ENCODE data around the gene KRT31. TPM values are rescaled to one million over a fixed set of nuclear protein-coding genes. Genes with fewer than 3 reads are reported as not detected.
"Not testable (repeated sequence)": the region's sequence is repeated elsewhere in the genome, so short reads cannot be mapped to it uniquely, and the experiment has no call there.

KRT31 gene
- total RNA-seq, 4 donors from 2014 or later = not detected

DNA sequence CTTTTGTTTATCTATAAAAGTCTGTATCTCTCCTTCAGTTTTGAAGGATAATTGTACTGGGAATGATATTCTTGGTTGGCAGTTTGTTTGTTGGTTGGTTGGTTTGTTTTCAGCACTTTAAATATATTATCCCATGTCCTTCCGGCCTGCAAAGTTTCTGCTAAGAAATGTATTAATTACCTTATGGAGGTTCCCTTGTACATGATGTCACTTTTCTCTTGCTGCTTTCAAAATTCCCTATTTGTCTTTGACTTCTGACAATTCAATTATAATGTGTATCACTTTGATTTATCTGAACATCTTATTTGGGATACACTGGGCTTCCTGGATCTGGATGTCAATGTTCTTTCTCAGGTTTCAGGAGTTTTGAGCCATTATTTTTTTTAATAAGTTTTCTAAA, 11.2 kb downstream of the KRT31 start:
- TF ChIP-seq, protein P1, sequence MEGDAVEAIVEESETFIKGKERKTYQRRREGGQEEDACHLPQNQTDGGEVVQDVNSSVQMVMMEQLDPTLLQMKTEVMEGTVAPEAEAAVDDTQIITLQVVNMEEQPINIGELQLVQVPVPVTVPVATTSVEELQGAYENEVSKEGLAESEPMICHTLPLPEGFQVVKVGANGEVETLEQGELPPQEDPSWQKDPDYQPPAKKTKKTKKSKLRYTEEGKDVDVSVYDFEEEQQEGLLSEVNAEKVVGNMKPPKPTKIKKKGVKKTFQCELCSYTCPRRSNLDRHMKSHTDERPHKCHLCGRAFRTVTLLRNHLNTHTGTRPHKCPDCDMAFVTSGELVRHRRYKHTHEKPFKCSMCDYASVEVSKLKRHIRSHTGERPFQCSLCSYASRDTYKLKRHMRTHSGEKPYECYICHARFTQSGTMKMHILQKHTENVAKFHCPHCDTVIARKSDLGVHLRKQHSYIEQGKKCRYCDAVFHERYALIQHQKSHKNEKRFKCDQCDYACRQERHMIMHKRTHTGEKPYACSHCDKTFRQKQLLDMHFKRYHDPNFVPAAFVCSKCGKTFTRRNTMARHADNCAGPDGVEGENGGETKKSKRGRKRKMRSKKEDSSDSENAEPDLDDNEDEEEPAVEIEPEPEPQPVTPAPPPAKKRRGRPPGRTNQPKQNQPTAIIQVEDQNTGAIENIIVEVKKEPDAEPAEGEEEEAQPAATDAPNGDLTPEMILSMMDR (IDR thresholded peaks at IDR 0.05; ENCODE audit: low read depth) = no peak

DNA sequence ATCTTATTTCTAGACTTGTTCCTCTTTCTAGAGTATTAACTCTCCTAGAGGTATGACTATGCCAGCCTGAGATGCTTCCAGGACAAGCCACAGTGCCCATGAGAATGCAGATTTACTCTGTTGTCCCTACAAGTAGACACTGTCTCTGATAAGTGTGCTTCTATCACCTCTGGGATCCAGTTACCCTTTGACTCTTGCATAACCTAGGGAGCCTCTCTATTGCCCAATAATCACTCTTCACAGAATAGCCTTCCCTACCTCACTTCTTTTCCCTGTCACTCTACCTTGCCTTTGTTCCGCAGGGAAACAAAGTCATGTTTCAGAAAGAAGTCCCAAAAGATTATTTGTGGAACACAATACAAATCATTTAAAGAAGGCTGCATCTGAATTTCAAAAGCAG, 13.7 kb downstream of the KRT31 start:
- TF ChIP-seq, protein P1 (IDR thresholded peaks at IDR 0.05; ENCODE audit: low read depth) = no peak

DNA sequence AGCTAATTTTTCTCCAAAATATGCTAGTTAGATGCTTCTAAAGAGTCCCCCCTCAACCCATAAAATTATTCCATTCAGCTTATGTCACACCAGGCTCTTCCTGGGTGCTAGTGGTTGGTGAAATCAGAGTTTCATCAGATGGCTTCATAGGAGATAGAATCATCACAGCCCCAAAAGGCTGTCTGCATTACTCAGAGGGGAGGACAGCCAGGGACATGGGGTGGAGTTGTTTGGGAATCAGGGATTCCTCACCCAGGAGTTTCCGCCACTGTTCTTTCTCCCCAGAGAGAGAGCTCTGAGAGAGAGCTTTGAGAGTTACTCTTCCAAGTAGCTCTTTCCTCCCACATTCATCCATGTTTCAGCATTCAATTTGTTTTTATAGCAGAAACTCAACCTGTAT, 15.0 kb downstream of the KRT31 start:
- TF ChIP-seq, protein P1 (IDR thresholded peaks at IDR 0.05; ENCODE audit: low read depth) = no peak

DNA sequence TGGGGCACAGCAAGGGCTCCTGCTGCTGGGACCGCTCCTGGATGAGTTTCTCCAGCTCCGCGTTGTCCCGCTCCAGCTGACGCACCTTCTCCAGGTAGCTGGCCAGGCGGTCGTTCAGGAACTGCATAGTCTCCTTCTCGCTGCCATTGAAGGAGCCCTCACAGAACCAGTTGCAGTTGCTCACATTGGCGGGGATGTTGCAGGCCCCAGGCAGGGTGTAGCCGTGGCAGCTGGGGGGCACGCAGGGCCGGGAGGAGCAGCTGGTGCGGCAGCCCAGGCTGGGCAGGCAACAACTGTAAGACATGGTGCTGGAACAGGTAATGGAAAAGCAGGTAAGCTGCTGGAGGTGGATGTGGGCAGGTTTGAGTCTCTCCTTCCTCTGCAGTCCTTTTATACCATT, 15.5 kb downstream of the KRT31 start, which contains the start of gene KRT34:
Gene KRT34, minus strand, starts transcription at position 364 of the 400 bp plus-strand sequence. Its CDS starts 60 bp downstream, at position 304.
- TF ChIP-seq, protein P1 (IDR thresholded peaks at IDR 0.05; ENCODE audit: low read depth) = not testable (repeated sequence)

DNA sequence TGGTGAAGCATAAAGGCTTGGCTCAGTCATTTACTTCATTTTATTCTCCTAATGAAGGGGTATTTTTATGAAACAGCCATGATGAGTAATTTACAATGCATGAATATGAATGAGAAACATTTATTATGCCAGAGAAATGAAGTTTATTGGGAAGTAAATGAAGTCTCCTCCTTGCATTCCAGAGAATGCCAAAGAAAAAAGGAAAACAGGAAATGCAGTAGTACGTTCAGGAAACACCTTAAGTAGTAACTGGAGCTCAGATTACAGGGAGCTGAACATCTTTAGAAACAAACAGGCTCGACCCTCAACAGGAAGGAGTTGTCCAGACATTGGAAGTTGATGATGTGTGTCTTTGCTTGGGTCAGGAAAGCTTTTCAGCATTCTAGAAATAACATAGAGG, 19.9 kb downstream of the KRT31 start:
- TF ChIP-seq, protein P1 (IDR thresholded peaks at IDR 0.05; ENCODE audit: low read depth) = no peak

DNA sequence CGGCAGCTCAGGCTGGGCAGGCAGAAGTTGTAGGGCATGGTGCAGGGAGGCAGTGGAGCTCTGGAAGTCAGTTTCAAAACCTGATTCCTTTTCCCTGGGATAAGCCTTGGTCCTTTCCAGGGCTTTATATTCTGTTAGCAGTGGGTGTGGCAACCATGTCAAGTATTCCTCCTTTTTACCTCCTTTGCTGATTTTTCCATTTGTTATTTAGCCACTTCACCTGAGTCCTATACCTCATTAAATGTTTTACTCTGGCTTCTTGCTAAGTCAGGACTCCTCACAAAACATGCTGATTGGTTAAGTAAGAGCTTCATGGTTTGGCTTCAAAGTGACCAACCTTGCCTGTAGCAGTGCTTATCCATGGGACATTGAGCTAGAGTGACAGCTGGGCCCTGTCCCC, 27.7 kb downstream of the KRT31 start, which contains the start of gene KRT33B:
Gene KRT33B, minus strand, starts transcription at position 101 of the 400 bp plus-strand sequence. Its CDS starts 63 bp downstream, at position 38.
- TF ChIP-seq, protein P1 (IDR thresholded peaks at IDR 0.05; ENCODE audit: low read depth) = no peak

DNA sequence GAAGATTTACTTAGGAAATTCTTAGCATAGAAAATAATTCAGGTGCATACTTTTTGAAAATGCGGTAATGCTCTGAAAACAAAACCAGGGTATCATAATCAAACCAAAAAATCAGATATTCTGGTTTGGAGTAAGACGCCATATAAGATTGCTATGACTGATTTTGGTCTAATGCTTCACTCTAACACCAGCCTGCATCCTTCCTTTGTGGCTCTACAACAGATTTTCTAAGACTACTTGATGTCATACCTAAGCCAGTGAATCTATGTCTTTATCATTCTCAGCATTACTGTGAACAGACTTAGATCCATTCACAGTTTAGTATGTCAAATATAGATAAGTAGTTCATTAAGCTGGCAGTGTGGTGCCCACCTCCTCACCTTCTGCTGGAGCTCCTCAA, 28.4 kb downstream of the KRT31 start:
- TF ChIP-seq, protein P1 (IDR thresholded peaks at IDR 0.05; ENCODE audit: low read depth) = no peak

Measured in subcutaneous adipose tissue (tissue), 4 donors.